ENCODE measurements around the gene ZNF397.

DNA sequence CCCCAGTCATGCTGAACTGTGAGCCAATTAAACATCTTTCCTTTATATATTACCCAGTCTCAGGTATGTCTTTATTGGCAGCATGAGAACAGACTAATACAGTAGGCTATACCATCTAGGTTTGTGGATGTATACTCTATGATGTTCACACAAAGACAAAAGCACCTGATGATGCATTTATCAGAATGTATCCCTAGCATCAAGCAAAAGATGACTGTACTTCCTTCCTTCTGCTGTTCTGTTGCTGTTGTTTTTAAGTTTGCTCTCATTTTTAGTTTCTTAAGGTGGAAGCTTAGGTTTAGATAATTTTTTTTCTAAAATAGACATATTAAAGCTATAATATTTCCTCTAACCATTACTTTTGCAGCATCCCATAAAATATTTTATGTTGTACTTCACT is 36.8 kb downstream of the ZNF397 start:
- TF ChIP-seq, protein P1, sequence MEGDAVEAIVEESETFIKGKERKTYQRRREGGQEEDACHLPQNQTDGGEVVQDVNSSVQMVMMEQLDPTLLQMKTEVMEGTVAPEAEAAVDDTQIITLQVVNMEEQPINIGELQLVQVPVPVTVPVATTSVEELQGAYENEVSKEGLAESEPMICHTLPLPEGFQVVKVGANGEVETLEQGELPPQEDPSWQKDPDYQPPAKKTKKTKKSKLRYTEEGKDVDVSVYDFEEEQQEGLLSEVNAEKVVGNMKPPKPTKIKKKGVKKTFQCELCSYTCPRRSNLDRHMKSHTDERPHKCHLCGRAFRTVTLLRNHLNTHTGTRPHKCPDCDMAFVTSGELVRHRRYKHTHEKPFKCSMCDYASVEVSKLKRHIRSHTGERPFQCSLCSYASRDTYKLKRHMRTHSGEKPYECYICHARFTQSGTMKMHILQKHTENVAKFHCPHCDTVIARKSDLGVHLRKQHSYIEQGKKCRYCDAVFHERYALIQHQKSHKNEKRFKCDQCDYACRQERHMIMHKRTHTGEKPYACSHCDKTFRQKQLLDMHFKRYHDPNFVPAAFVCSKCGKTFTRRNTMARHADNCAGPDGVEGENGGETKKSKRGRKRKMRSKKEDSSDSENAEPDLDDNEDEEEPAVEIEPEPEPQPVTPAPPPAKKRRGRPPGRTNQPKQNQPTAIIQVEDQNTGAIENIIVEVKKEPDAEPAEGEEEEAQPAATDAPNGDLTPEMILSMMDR (conservative IDR thresholded peaks at IDR 0.05; ENCODE audit: low read length): no peak
- no peak for TF ChIP-seq EZH2phosphoT487 (IDR thresholded peaks at IDR 0.05; ENCODE audit: borderline replicate concordance)

Data from Loucy (cell line).